HUES48 (cell line): ENCODE data around the gene HAPLN3.

Experiments used
- H3K27ac ChIP-seq: one replicate; pipeline ENCODE4 v1.7.0; 2013; ENCODE audit warnings: low read depth, low read length, inconsistent platforms
- H3K27me3 ChIP-seq: 2 replicates; pipeline ENCODE4 v1.6.1; 2013; ENCODE audit warnings: mild to moderate bottlenecking, low read length; ENCODE audit not compliant: control insufficient read depth, insufficient read depth
- H3K36me3 ChIP-seq: 2 replicates; pipeline ENCODE4 v1.6.1; 2013; ENCODE audit warnings: low read length; ENCODE audit not compliant: control insufficient read depth, insufficient read depth
- H3K4me1 ChIP-seq: 2 replicates; pipeline ENCODE4 v1.6.1; 2013; ENCODE audit warnings: mild to moderate bottlenecking, low read length; ENCODE audit not compliant: control insufficient read depth, insufficient read depth
- H3K4me3 ChIP-seq: 2 replicates; pipeline ENCODE4 v1.5.1; 2013; ENCODE audit warnings: mild to moderate bottlenecking, low read depth, low read length
- H3K9ac ChIP-seq: 2 replicates; pipeline ENCODE4 v1.6.1; 2013; ENCODE audit warnings: mild to moderate bottlenecking, low read depth, low read length, moderate library complexity
- H3K9me3 ChIP-seq: 2 replicates; pipeline ENCODE4 v1.6.1; 2013; ENCODE audit warnings: low read length; ENCODE audit not compliant: control insufficient read depth, insufficient read depth

Gene HAPLN3

DNA sequence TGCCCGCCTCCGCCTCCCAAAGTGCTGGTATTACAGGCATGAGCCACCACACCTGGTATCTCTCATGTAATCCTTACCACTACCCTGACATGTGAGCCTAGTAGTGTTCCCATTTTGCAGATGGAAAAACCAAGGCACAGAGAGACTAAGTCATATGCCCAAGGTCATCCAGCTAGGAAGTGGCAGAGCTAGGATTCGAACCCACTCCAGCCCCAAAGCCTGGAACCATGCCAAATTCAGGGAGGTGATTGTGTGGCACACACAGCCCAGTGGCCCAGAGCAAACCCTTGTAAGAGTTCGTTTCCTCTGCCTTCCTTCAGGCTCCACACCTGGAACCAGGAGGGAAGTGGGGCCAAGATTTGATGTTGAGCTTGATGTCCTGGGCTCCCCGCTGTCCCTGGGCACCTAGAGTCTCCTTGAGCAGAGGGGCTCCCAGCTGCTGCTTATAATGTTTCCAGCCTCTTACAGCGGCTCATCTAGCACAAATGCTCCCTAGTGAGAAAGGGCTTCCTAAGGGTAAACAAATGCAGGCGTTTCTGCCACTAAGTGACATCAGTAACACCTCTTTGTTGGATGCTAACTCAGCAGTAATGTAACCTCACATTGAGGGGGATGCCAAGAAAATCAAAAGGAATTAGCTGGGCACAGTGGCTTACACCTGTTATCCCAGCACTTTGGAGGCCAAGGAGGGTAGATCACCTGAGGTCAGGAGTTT lies 3.6 kb downstream of the HAPLN3 start:
- H3K4me1 ChIP-seq: peaks cover 9% of the 10 kb centered on the region
- H3K27me3 ChIP-seq: peaks cover 15% of the 10 kb centered on the region
- H3K27ac ChIP-seq: no peak overlapping the region
- no peak overlapping the region for H3K9ac ChIP-seq
- no peak overlapping the region for H3K4me3 ChIP-seq
- peaks cover 13% of the 10 kb centered on the region for H3K36me3 ChIP-seq
- no peaks in the 10 kb centered on the region for H3K9me3 ChIP-seq

DNA sequence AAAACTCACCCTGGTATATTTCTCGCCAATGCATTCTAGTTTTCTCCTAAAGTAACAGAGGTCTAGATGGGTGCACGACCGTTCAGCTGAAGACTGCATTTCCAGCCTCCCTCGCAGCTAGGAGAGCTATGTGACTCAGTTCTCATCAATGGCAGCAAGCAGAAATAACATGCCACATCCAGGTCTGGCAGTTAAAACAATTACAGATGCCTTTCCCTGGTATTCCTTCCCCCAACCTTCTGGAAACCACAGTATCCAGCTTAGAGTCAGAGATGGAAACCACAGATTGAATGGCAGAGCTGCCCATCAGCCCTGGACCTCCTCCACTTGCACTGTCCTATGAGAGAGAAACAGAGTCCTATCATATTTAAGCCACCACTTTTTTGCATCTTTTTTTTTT lies 4.8 kb downstream of the HAPLN3 start:
- Histone ChIP-seq H3K27ac (no peak overlapping the region), H3K9me3 (no peaks in the 10 kb centered on the region), H3K9ac (no peak overlapping the region), H3K27me3 (peaks cover 12% of the 10 kb centered on the region), H3K36me3 (peaks cover 14% of the 10 kb centered on the region), H3K4me3 (no peak overlapping the region), H3K4me1 (peaks cover 2% of the 10 kb centered on the region; the same call in 1 of the 2 replicates)

DNA sequence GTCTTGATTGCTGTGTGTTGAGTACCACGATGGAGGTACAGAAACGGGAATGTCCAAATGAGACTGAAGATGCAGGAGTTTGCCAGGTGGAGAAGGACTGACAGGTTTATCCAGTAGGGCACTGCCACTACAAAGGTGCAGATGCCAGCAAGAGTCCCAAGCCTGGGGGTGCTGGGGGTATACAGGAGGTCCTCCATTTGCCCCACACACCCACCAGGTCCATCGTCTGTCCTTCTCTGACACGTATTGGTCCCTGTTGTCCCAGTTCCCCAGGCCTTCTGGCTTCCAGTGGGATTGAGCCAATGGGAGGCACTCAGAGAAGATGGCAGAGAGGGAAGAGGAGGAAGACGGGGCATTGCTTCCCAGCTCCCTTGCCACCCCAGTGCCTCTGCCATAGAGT lies 6.6 kb downstream of the HAPLN3 start:
- no peak overlapping the region for H3K4me3 ChIP-seq
- no peaks in the 10 kb centered on the region for H3K9me3 ChIP-seq
- no peak overlapping the region for H3K27ac ChIP-seq
- H3K4me1 ChIP-seq: peaks cover 4% of the 10 kb centered on the region
- H3K27me3 ChIP-seq: no peaks in the 10 kb centered on the region
- no peak overlapping the region for H3K9ac ChIP-seq
- peaks cover 14% of the 10 kb centered on the region for H3K36me3 ChIP-seq

DNA sequence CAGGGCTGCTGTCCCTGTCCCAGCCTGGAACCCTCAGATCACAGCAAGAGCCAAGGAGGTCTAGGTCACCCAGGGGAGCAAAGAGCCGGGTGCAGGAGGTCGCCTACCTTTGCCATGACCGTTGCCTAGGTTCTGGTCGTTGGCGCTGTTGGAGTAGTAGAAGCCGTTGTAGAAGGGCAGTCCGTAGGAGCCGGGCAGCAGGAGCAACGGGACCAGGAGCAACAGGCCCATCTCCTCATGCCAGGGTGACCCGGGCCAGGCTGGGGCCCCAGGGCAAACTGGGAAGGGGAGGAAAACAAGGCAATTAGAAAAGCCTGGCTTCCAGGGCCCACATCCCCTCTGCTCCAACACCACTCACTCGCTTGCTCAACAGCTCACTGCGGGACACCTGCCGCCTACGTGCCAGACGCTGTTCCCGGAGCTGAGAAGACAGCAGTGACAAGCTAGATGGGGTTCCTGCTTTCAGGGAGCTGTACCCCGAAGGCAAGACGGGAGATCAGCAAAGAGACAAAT lies 8.2 kb downstream of the HAPLN3 start:
- Histone ChIP-seq H3K9me3 (no peaks in the 10 kb centered on the region), H3K27ac (no peak overlapping the region), H3K9ac (no peak overlapping the region), H3K27me3 (no peaks in the 10 kb centered on the region), H3K36me3 (peaks cover 10% of the 10 kb centered on the region; the same call in 1 of the 2 replicates), H3K4me3 (no peak overlapping the region), H3K4me1 (peaks cover 4% of the 10 kb centered on the region)

DNA sequence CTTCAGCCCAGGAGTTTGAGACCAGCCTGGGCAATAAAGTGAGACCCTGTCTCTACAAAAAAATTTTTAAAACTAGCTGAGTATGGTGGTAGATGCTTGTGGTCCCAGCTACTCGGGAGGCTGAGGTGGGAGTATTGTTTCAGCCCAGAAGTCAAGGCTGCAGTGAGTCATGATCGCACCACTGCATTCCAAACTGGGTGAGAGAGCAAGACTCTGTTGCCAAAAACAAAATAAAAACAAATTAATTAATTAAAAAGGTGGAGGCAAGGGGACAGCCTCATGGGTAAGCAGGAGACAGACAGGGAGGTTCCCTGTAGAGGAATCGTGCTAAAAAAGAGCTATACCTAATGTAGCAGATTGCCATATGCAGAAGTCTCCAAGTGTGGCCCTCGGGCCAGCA lies 12.6 kb downstream of the HAPLN3 start:
- H3K27ac ChIP-seq: no peak overlapping the region
- H3K27me3 ChIP-seq: no peaks in the 10 kb centered on the region
- no peak overlapping the region for H3K4me3 ChIP-seq
- H3K9ac ChIP-seq: no peak overlapping the region
- peaks cover 34% of the 10 kb centered on the region for H3K36me3 ChIP-seq
- no peaks in the 10 kb centered on the region for H3K9me3 ChIP-seq
- peaks cover 4% of the 10 kb centered on the region for H3K4me1 ChIP-seq

DNA sequence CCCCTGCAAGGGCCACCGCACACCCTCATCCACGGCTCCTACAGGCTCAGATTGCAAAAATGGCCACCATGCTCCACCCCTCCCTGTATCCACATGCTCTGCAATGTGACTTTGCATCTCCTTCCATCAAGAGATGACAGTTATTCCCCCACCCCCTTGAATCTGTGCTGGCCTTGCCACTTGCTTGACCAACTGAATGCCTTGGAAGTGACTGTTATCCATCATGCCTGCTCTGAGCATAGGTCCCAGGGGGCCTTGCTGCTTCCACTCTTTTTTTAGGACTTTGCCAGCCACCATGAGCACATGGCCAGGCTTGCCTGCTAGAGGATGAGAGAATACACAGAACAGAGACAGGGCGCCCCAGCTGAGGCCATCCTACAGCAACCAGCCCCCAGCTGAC lies 13.6 kb downstream of the HAPLN3 start:
- peaks cover 4% of the 10 kb centered on the region for H3K4me1 ChIP-seq

DNA sequence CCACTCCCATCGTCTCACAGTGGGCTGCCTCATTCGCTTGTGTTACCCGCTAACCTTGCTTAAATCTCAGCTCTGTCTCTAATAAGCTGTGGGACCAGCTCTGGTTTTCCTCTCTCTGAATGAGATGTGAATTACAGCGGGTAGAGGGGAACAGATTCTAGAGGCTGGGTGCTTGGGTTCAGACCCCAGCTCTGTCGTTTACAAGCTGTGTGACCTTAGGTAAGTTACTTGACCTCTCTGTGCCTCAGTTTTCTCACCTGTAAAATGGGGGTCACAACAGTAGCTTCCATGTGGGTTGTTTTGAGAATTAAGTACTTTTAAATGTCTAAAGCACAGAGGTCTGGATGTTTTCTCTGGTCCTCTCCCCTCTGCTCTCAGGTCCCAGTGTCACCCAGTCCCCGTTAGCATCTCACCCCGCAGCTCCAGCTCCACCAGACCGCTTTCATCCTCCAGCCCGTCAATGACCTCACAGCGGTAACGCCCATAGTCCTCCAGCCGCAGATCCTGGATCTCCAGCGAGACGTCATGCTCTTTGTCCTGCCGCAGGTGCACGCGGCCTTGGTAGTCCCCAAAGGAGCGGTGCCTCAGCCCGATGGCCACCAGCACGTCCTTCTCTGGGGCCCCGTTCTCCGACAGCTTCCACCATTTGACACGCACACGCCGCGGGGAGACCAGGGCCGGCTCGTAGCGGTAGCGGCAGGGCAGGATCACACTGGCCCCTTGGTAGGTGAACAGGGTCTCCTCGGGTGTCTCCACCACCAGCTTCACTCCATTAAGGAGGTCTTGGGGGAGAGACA lies 14.2 kb downstream of the HAPLN3 start:
- no peak overlapping the region for H3K9ac ChIP-seq
- H3K4me3 ChIP-seq: no peak overlapping the region
- H3K9me3 ChIP-seq: no peaks in the 10 kb centered on the region
- no peaks in the 10 kb centered on the region for H3K27me3 ChIP-seq
- H3K36me3 ChIP-seq: peaks cover 36% of the 10 kb centered on the region
- peaks cover 4% of the 10 kb centered on the region for H3K4me1 ChIP-seq
- no peak overlapping the region for H3K27ac ChIP-seq

More for the DNA sequence above, 13.6 kb downstream of the HAPLN3 start:
- no peaks in the 10 kb centered on the region for H3K27me3 ChIP-seq
- no peaks in the 10 kb centered on the region for H3K9me3 ChIP-seq
- no peak overlapping the region for H3K27ac ChIP-seq
- no peak overlapping the region for H3K9ac ChIP-seq
- peaks cover 32% of the 10 kb centered on the region for H3K36me3 ChIP-seq
- no peak overlapping the region for H3K4me3 ChIP-seq

DNA sequence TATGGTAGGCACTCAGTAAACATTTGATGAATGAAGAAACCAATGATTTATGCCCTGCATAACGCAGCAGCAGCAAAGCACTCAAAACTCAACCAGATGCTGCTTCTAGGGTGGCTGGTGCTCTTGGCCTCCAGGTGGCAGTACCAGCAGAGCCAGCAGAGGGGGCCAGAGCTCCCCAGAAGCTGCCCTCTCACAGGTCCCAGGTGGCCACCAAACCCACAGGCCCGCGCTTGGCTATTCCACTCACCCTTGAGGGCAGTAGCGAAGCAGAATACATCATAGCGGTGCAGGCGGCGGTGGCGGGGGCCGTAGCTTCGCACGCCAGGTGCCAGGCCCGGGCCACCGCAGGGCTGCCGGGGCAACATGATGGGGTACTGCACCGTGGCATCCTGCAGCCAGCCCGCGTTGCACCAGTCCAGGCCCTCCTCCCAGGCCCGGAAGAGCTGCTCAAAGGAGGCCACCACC lies 16.6 kb downstream of the HAPLN3 start:
- no peaks in the 10 kb centered on the region for H3K9me3 ChIP-seq
- H3K27ac ChIP-seq: no peak overlapping the region
- H3K36me3 ChIP-seq: peaks cover 37% of the 10 kb centered on the region
- no peak overlapping the region for H3K9ac ChIP-seq
- H3K4me1 ChIP-seq: no peaks in the 10 kb centered on the region
- no peak overlapping the region for H3K4me3 ChIP-seq
- H3K27me3 ChIP-seq: no peaks in the 10 kb centered on the region

DNA sequence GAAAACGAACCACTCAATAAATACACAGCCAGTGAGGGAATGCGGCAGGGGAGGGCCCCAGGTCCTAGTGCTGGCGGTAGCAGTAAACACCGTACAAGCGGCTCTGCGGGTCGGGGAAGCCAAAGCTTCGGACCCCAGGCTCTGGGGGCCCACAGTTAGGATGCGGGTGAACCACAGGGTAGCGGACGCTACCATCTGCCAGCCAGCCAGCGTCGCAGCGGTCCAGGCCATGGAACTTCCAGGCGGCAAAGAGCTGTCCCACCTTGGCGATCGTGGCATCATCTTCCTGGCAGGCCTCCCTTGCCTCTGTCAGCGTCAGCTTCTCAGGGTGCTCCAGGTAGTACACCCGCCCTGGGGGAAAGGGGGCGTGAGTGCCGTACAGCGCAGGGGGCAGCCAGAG lies 17.4 kb downstream of the HAPLN3 start:
- no peak overlapping the region for H3K4me3 ChIP-seq
- no peak overlapping the region for H3K27ac ChIP-seq
- no peaks in the 10 kb centered on the region for H3K4me1 ChIP-seq
- peaks cover 37% of the 10 kb centered on the region for H3K36me3 ChIP-seq
- H3K27me3 ChIP-seq: no peaks in the 10 kb centered on the region
- H3K9me3 ChIP-seq: no peaks in the 10 kb centered on the region
- no peak overlapping the region for H3K9ac ChIP-seq

DNA sequence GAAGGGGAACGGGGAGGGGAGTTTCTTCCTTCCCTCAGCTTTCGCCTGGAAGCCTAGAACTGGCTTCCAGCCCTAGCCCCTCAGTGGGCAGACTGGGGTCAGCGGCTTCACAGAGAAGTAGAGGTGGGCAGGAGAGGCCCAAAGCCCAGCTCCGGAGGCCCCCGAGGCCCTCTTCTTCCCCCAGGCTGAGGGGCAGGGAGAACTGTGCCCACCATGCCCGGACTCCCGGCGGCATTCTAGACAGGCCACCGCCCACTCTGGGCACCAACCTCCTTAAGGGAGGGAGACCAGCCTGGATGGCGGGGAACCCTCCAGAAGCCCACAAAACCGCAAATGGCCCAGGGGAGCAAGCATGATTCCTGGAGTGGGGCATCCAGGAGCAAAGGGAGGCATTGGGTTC lies 17.9 kb downstream of the HAPLN3 start:
- H3K9me3 ChIP-seq: no peaks in the 10 kb centered on the region
- H3K27ac ChIP-seq: no peak overlapping the region
- H3K4me1 ChIP-seq: no peaks in the 10 kb centered on the region
- H3K36me3 ChIP-seq: peaks cover 37% of the 10 kb centered on the region
- H3K4me3 ChIP-seq: no peak overlapping the region
- H3K27me3 ChIP-seq: no peaks in the 10 kb centered on the region
- H3K9ac ChIP-seq: no peak overlapping the region

DNA sequence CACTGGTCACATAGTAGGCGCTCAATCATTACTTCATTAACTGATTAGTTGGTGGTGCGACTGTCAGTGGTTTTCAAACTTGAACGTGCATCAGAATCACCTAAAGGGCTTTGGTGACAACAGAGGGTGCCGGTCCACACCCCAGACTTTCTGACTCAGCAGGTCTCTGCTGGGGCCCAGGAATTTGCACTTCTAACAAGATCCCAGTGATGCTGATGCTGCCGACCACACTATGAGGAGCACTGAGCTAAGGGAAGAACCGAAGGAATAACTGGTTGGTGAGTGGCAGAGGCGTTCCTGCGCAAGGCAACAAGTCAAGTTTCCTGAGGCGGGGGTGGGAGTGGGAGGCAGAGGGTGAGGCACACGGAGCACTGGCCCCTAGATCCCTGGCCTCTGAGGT lies 18.8 kb downstream of the HAPLN3 start:
- no peaks in the 10 kb centered on the region for H3K9me3 ChIP-seq
- no peak overlapping the region for H3K27ac ChIP-seq
- H3K9ac ChIP-seq: no peak overlapping the region
- H3K4me3 ChIP-seq: no peak overlapping the region
- H3K27me3 ChIP-seq: no peaks in the 10 kb centered on the region
- no peaks in the 10 kb centered on the region for H3K4me1 ChIP-seq
- peaks cover 29% of the 10 kb centered on the region for H3K36me3 ChIP-seq
